ENCODE results near the gene CD38.

CD38 gene

GRCh38 chr4:15765391-15765790 lies 12.7 kb upstream of the CD38 start:
- no peak for DNase-seq

GRCh38 chr4:15765910-15766697 lies 12.0 kb upstream of the CD38 start:
- no peak for DNase-seq

- no peak for DNase-seq
Measured at GRCh38 chr4:15766821-15767220, 11.3 kb upstream of the CD38 start.

GRCh38 chr4:15769202-15769601 lies 8.9 kb upstream of the CD38 start:
- no peak for DNase-seq

- no peak for DNase-seq
Measured at GRCh38 chr4:15771216-15772058, 6.7 kb upstream of the CD38 start.

- DNase-seq, result no peak
Measured at GRCh38 chr4:15774020-15774420, 4.1 kb upstream of the CD38 start.

- DNase-seq, result no peak
Measured at GRCh38 chr4:15776871-15777648, 1.1 kb upstream of the CD38 start.

GRCh38 chr4:15777697-15778288 lies 335 bp upstream of the CD38 start:
- no peak for DNase-seq

GRCh38 chr4:15779306-15779705 lies 1.2 kb downstream of the CD38 start:
- DNase-seq, result no peak

- DNase-seq, result no peak
Measured at GRCh38 chr4:15779809-15780208, 1.7 kb downstream of the CD38 start.

GRCh38 chr4:15781427-15782095 lies 3.4 kb downstream of the CD38 start:
- no peak for DNase-seq

- DNase-seq, result no peak
Measured at GRCh38 chr4:15783676-15784075, 5.5 kb downstream of the CD38 start.

- no peak for DNase-seq
Measured at GRCh38 chr4:15784959-15785634, 7.0 kb downstream of the CD38 start.

- DNase-seq, result no peak
Measured at GRCh38 chr4:15786743-15787142, 8.6 kb downstream of the CD38 start.

GRCh38 chr4:15792974-15793373 lies 14.8 kb downstream of the CD38 start:
- no peak for DNase-seq

GRCh38 chr4:15793506-15794363 lies 15.6 kb downstream of the CD38 start:
- DNase-seq, result no peak

GRCh38 chr4:15794426-15794825 lies 16.3 kb downstream of the CD38 start:
- no peak for DNase-seq

GRCh38 chr4:15794905-15795304 lies 16.8 kb downstream of the CD38 start:
- DNase-seq, result no peak

GRCh38 chr4:15797320-15797719 lies 19.2 kb downstream of the CD38 start:
- DNase-seq, result no peak

GRCh38 chr4:15799141-15799540 lies 21.0 kb downstream of the CD38 start:
- DNase-seq, result no peak

GRCh38 chr4:15799701-15800100 lies 21.6 kb downstream of the CD38 start:
- DNase-seq, result no peak

Data from NCI-H1092 (cell line).